ENCODE data around the gene SYNRG.
"Not testable (repeated sequence)": the region's sequence is repeated elsewhere in the genome, so short reads cannot be mapped to it uniquely, and the experiment has no call there.

SYNRG gene

GRCh38 chr17:37643869-37644268, 34.7 kb upstream of the SYNRG start:
- no peak overlapping the region for H3K27ac ChIP-seq
- TF ChIP-seq CTCF (conservative IDR thresholded peaks at IDR 0.05; ENCODE audit: low read depth): no peak
- ChIA-PET POLR2A (ENCODE audit: low non-redundant PET) (interaction anchor here (0.8 kb wide), 1 partner anchor 25 kb away, joined by 4 read pairs; no protein-coding TSS in a partner anchor), CTCF (interaction anchor here (0.7 to 1.0 kb wide), 2 partner anchors 64 to 1161 kb away, joined by 3 read pairs; no protein-coding TSS in a partner anchor)
- DNase-seq (ENCODE audit: low spot score): no peak

GRCh38 chr17:37643118-37643766, 34.0 kb upstream of the SYNRG start, which contains the start of gene DDX52:
DDX52 (minus strand) TSS chr17:37643446; CDS start chr17:37643420, 26 bp downstream.
- H3K27ac ChIP-seq: peak within 1 kb of the TSS; percentile 84
- POLR2A ChIA-PET (ENCODE audit: low non-redundant PET): interaction anchor here (0.8 kb wide), 1 partner anchor 26 kb away, joined by 4 read pairs; no protein-coding TSS in a partner anchor
- CTCF ChIA-PET: interaction anchor here (0.7 to 1.0 kb wide), 2 partner anchors 63 to 1161 kb away, joined by 3 read pairs; no protein-coding TSS in a partner anchor

GRCh38 chr17:37642681-37643080, 33.5 kb upstream of the SYNRG start:
- CTCF ChIA-PET: no interaction called here
- no peak for TF ChIP-seq CTCF (conservative IDR thresholded peaks at IDR 0.05; ENCODE audit: low read depth)
- DNase-seq (ENCODE audit: low spot score): peak; percentile 43
- peak overlapping the region; percentile 84 for H3K27ac ChIP-seq
- POLR2A ChIA-PET (ENCODE audit: low non-redundant PET): no interaction called here

More at GRCh38 chr17:37643118-37643766, 34.0 kb upstream of the SYNRG start, which contains the start of gene DDX52:
- DNase-seq (ENCODE audit: low spot score): peak; percentile 97
- TF ChIP-seq CTCF (conservative IDR thresholded peaks at IDR 0.05; ENCODE audit: low read depth): no peak

GRCh38 chr17:37640015-37640414, 30.8 kb upstream of the SYNRG start:
- no peak for TF ChIP-seq CTCF (conservative IDR thresholded peaks at IDR 0.05; ENCODE audit: low read depth)
- no peak overlapping the region for H3K27ac ChIP-seq
- CTCF ChIA-PET: interaction anchor here (1.6 kb wide), 1 partner anchor 176 kb away, joined by 5 read pairs; no protein-coding TSS in a partner anchor
- POLR2A ChIA-PET (ENCODE audit: low non-redundant PET): no interaction called here
- DNase-seq (ENCODE audit: low spot score): no peak

GRCh38 chr17:37637956-37638355, 28.7 kb upstream of the SYNRG start:
- POLR2A ChIA-PET (ENCODE audit: low non-redundant PET): no interaction called here
- CTCF ChIA-PET: interaction anchor here (0.6 kb wide), 1 partner anchor 29 kb away, joined by 4 read pairs; no protein-coding TSS in a partner anchor
- H3K27ac ChIP-seq: no peak overlapping the region
- no peak for DNase-seq (ENCODE audit: low spot score)
- TF ChIP-seq CTCF (conservative IDR thresholded peaks at IDR 0.05; ENCODE audit: low read depth): no peak

- H3K27ac ChIP-seq; CTCF ChIA-PET; POLR2A ChIA-PET (ENCODE audit: low non-redundant PET); DNase-seq (ENCODE audit: low spot score): not testable (repeated sequence)
Observed at GRCh38 chr17:37616430-37616829, 7.2 kb upstream of the SYNRG start.

- POLR2A ChIA-PET (ENCODE audit: low non-redundant PET): no interaction called here
- CTCF ChIA-PET: no interaction called here
- DNase-seq (ENCODE audit: low spot score): no peak
- H3K27ac ChIP-seq: no peak overlapping the region
- no peak for TF ChIP-seq CTCF (conservative IDR thresholded peaks at IDR 0.05; ENCODE audit: low read depth)
Observed at GRCh38 chr17:37614823-37615222, 5.6 kb upstream of the SYNRG start.

Measured in RWPE1 (cell line).